ENCODE measurements around the gene PPEF1. TPM values are rescaled to one million over a fixed set of nuclear protein-coding genes. Genes with fewer than 3 reads are reported as not detected.

The PPEF1 gene, protein sequence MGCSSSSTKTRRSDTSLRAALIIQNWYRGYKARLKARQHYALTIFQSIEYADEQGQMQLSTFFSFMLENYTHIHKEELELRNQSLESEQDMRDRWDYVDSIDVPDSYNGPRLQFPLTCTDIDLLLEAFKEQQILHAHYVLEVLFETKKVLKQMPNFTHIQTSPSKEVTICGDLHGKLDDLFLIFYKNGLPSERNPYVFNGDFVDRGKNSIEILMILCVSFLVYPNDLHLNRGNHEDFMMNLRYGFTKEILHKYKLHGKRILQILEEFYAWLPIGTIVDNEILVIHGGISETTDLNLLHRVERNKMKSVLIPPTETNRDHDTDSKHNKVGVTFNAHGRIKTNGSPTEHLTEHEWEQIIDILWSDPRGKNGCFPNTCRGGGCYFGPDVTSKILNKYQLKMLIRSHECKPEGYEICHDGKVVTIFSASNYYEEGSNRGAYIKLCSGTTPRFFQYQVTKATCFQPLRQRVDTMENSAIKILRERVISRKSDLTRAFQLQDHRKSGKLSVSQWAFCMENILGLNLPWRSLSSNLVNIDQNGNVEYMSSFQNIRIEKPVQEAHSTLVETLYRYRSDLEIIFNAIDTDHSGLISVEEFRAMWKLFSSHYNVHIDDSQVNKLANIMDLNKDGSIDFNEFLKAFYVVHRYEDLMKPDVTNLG
- 0.88 to 1.7 TPM (median 1.3 TPM) in 5 replicates for total RNA-seq (2022; extraction: Qiagen RNA extraction; ENCODE audit: low read depth)

GRCh38 chrX:18707426-18708049, at the start of gene PPEF1:
Gene PPEF1 (plus strand): TSS chrX:18707645. CDS start chrX:18707781, 136 bp downstream.

GRCh38 chrX:18672008-18672407, 35.4 kb upstream of the PPEF1 start, which contains the start of gene RS1:
Gene RS1 (minus strand): TSS chrX:18672108. CDS start chrX:18672068, 40 bp downstream.

Other genes with a start within 250 kb of the PPEF1 start
- not detected in 5 replicates for gene RS1, start 35.5 kb upstream of the PPEF1 start, total RNA-seq (2022; extraction: Qiagen RNA extraction; ENCODE audit: low read depth)